Activated naive CD8-positive, alpha-beta T cell treated with anti-CD3 and anti-CD28 coated beads, Interleukin-2, amount 10 ng/mL, durations not matched to agents 7 days and 5 days (primary cell): ENCODE results near the gene PINLYP. TPM values are rescaled to one million over a fixed set of nuclear protein-coding genes. Genes with fewer than 3 reads are reported as not detected.
"Not testable (repeated sequence)": the region's sequence is repeated elsewhere in the genome, so short reads cannot be mapped to it uniquely, and the experiment has no call there.

Experiments
- ATAC-seq: fragments of 150-1000 bp; cut with Tn5 transposase; one replicate; pipeline ENCODE4 v1.10.0; 2021; ENCODE audit warnings: low read depth, moderate library complexity
- POLR2A ChIA-PET: fragments of 350-600 bp; sonication (Branson Sonifier 250); formaldehyde crosslinking; loops from one replicate; lab custom pipeline; 2021; ENCODE audit warnings: antibody characterized with exemption; lab: Charles Lee
- DNase-seq: peaks from one replicate; pipeline ENCODE4 v3.0.0; 2021
- H3K27ac Mint-ChIP-seq: one replicate; pipeline ENCODE4 v1.8.0; 2022; ENCODE audit warnings: mild to moderate bottlenecking, mixed read lengths
- H3K27me3 Mint-ChIP-seq: one replicate; pipeline ENCODE4 v1.8.0; 2022; ENCODE audit warnings: mild to moderate bottlenecking, moderate library complexity, mixed read lengths
- H3K36me3 Mint-ChIP-seq: one replicate; pipeline ENCODE4 v1.8.0; 2021; ENCODE audit warnings: mild to moderate bottlenecking, mixed read lengths
- H3K4me1 Mint-ChIP-seq: one replicate; pipeline ENCODE4 v1.8.0; 2021; ENCODE audit warnings: mixed read lengths
- H3K4me3 Mint-ChIP-seq: one replicate; pipeline ENCODE4 v1.8.0; 2022; ENCODE audit warnings: mild to moderate bottlenecking, moderate library complexity, mixed read lengths
- H3K9me3 Mint-ChIP-seq: one replicate; pipeline ENCODE4 v1.8.0; 2021; ENCODE audit warnings: mixed read lengths
- total RNA-seq, 2 experiments: library from RNA; stranded (reverse); gene quantifications; one replicate each; pipeline ENCODE4 v1.2.3, GENCODE V29; 2021

PINLYP gene
- total RNA-seq, 2 experiments from 2014 or later, result 11.7 to 15.6 TPM

GRCh38 chr19:43574424-43575155, 1.0 kb upstream of the PINLYP start:
- H3K4me3 Mint-ChIP-seq, result peak overlapping the region; percentile 97
- H3K9me3 Mint-ChIP-seq, result no peaks in the 10 kb centered on the region
- H3K27me3 Mint-ChIP-seq, result no peaks in the 10 kb centered on the region
- peaks cover 26% of the 10 kb centered on the region for H3K4me1 Mint-ChIP-seq
- DNase-seq (no peak), ATAC-seq (no peak)
- H3K27ac Mint-ChIP-seq, result peak overlapping the region; percentile 92
- peaks cover 7% of the 10 kb centered on the region for H3K36me3 Mint-ChIP-seq
- POLR2A ChIA-PET, result interaction anchor here (1.2 to 3.1 kb wide), 4 partner anchors 10 to 21 kb away, joined by 3 to 45 read pairs (median 5); partner anchors contain the start of genes IRGQ and ZNF576

GRCh38 chr19:43575955-43576878, 616 bp downstream of the PINLYP start:
- Mint-ChIP-seq H3K4me3 (peak overlapping the region; percentile 53), H3K27ac (peak overlapping the region; percentile 52), H3K36me3 (peaks cover 10% of the 10 kb centered on the region), H3K27me3 (no peaks in the 10 kb centered on the region), H3K4me1 (peaks cover 29% of the 10 kb centered on the region), H3K9me3 (no peaks in the 10 kb centered on the region)
- peak; percentile 36 for DNase-seq
- no peak for ATAC-seq
- POLR2A ChIA-PET, result interaction anchor here (1.2 to 3.1 kb wide), 2 partner anchors 20 kb away, joined by 5 to 45 read pairs; partner anchors contain the start of genes IRGQ and ZNF576

GRCh38 chr19:43578787-43579186, 3.2 kb downstream of the PINLYP start:
- POLR2A ChIA-PET, result no interaction called here
- Mint-ChIP-seq H3K36me3 (peaks cover 10% of the 10 kb centered on the region), H3K4me3 (peak overlapping the region; percentile 94), H3K9me3 (no peaks in the 10 kb centered on the region), H3K27me3 (no peaks in the 10 kb centered on the region), H3K4me1 (peaks cover 31% of the 10 kb centered on the region), H3K27ac (peak overlapping the region; percentile 35)
- DNase-seq (no peak), ATAC-seq (no peak)

- POLR2A ChIA-PET, result interaction anchor here (1.0 kb wide), 1 partner anchor 38 kb away, joined by 3 read pairs; no protein-coding TSS in a partner anchor
- peak overlapping the region; percentile 94 for H3K4me3 Mint-ChIP-seq
- H3K36me3 Mint-ChIP-seq, result peaks cover 26% of the 10 kb centered on the region
- H3K4me1 Mint-ChIP-seq, result peaks cover 30% of the 10 kb centered on the region
- no peaks in the 10 kb centered on the region for H3K27me3 Mint-ChIP-seq
- no peaks in the 10 kb centered on the region for H3K9me3 Mint-ChIP-seq
- no peak for DNase-seq
- no peak for ATAC-seq
- peak overlapping the region; percentile 96 for H3K27ac Mint-ChIP-seq
Measured at GRCh38 chr19:43581467-43581866, 5.9 kb downstream of the PINLYP start.

GRCh38 chr19:43582495-43582894, 6.9 kb downstream of the PINLYP start:
- Mint-ChIP-seq H3K36me3 (peaks cover 26% of the 10 kb centered on the region), H3K4me3 (no peak overlapping the region), H3K4me1 (peaks cover 28% of the 10 kb centered on the region), H3K9me3 (no peaks in the 10 kb centered on the region), H3K27ac (no peak overlapping the region), H3K27me3 (no peaks in the 10 kb centered on the region)
- POLR2A ChIA-PET, result interaction anchor here (0.7 kb wide), 1 partner anchor 50 kb away, joined by 3 read pairs; the partner anchor contains the start of gene ZNF575
- ATAC-seq, result no peak
- no peak for DNase-seq

GRCh38 chr19:43584484-43584883, 8.9 kb downstream of the PINLYP start:
- Mint-ChIP-seq H3K4me1 (peaks cover 25% of the 10 kb centered on the region), H3K36me3 (peaks cover 26% of the 10 kb centered on the region), H3K27me3 (no peaks in the 10 kb centered on the region), H3K4me3 (no peak overlapping the region), H3K9me3 (no peaks in the 10 kb centered on the region), H3K27ac (peak overlapping the region; percentile 88)
- no peak for DNase-seq
- POLR2A ChIA-PET, result interaction anchor here (0.6 to 1.0 kb wide), 2 partner anchors 10 to 56 kb away, joined by 4 to 7 read pairs; no protein-coding TSS in a partner anchor
- ATAC-seq, result no peak

- no peaks in the 10 kb centered on the region for H3K27me3 Mint-ChIP-seq
- DNase-seq (no peak), ATAC-seq (no peak)
- H3K4me3 Mint-ChIP-seq, result no peak overlapping the region
- peaks cover 27% of the 10 kb centered on the region for H3K4me1 Mint-ChIP-seq
- peaks cover 27% of the 10 kb centered on the region for H3K36me3 Mint-ChIP-seq
- no peaks in the 10 kb centered on the region for H3K9me3 Mint-ChIP-seq
- POLR2A ChIA-PET, result no interaction called here
- H3K27ac Mint-ChIP-seq, result peak overlapping the region; percentile 32
Measured at GRCh38 chr19:43586346-43586745, 10.7 kb downstream of the PINLYP start.

- peaks cover 27% of the 10 kb centered on the region for H3K36me3 Mint-ChIP-seq
- H3K27ac Mint-ChIP-seq, H3K4me3 Mint-ChIP-seq, DNase-seq, H3K27me3 Mint-ChIP-seq, ATAC-seq, H3K9me3 Mint-ChIP-seq, POLR2A ChIA-PET: not testable (repeated sequence)
- H3K4me1 Mint-ChIP-seq, result peaks cover 22% of the 10 kb centered on the region
Measured at GRCh38 chr19:43587029-43587428, 11.4 kb downstream of the PINLYP start.

GRCh38 chr19:43589277-43589676, 13.7 kb downstream of the PINLYP start:
- Mint-ChIP-seq H3K9me3 (no peaks in the 10 kb centered on the region), H3K36me3 (peaks cover 27% of the 10 kb centered on the region), H3K27me3 (no peaks in the 10 kb centered on the region), H3K4me3 (no peak overlapping the region), H3K4me1 (peaks cover 24% of the 10 kb centered on the region), H3K27ac (peak overlapping the region; percentile 68)
- no peak for DNase-seq
- no peak for ATAC-seq
- POLR2A ChIA-PET, result interaction anchor here (0.9 to 1.0 kb wide), 2 partner anchors 10 to 15 kb away, joined by 3 read pairs; no protein-coding TSS in a partner anchor

- Mint-ChIP-seq H3K9me3 (no peaks in the 10 kb centered on the region), H3K27me3 (no peaks in the 10 kb centered on the region), H3K4me1 (peaks cover 21% of the 10 kb centered on the region), H3K36me3 (peaks cover 24% of the 10 kb centered on the region), H3K4me3 (no peak overlapping the region), H3K27ac (peak overlapping the region; percentile 68)
- POLR2A ChIA-PET, result interaction anchor here (0.9 to 1.0 kb wide), 2 partner anchors 10 to 14 kb away, joined by 3 read pairs; no protein-coding TSS in a partner anchor
- peak; percentile 53 for ATAC-seq
- no peak for DNase-seq
Measured at GRCh38 chr19:43589678-43590077, 14.1 kb downstream of the PINLYP start.

GRCh38 chr19:43591904-43592772, 16.5 kb downstream of the PINLYP start:
- Mint-ChIP-seq H3K4me1 (peaks cover 31% of the 10 kb centered on the region), H3K9me3 (no peaks in the 10 kb centered on the region), H3K27me3 (no peaks in the 10 kb centered on the region), H3K4me3 (no peak overlapping the region), H3K36me3 (peaks cover 10% of the 10 kb centered on the region), H3K27ac (no peak overlapping the region)
- ATAC-seq (no peak), DNase-seq (no peak)
- POLR2A ChIA-PET, result no interaction called here

GRCh38 chr19:43592800-43593350, 17.3 kb downstream of the PINLYP start:
- Mint-ChIP-seq H3K4me3 (no peak overlapping the region), H3K27ac (peak overlapping the region; percentile 70), H3K4me1 (peaks cover 38% of the 10 kb centered on the region), H3K36me3 (peaks cover 10% of the 10 kb centered on the region), H3K9me3 (no peaks in the 10 kb centered on the region), H3K27me3 (no peaks in the 10 kb centered on the region)
- DNase-seq, result no peak
- no peak for ATAC-seq
- POLR2A ChIA-PET, result interaction anchor here (1.0 kb wide), 1 partner anchor 38 kb away, joined by 3 read pairs; no protein-coding TSS in a partner anchor
